GM21825 (cell line): ENCODE data around the gene USO1.
A peak's percentile ranks its signal among the peaks of the same experiment; 100 is the strongest.
"Not testable (repeated sequence)": the region's sequence is repeated elsewhere in the genome, so short reads cannot be mapped to it uniquely, and the experiment has no call there.

Source experiments
- ATAC-seq: cut with Tn5 transposase; IDR thresholded peaks from one replicate; pipeline ENCODE4 v1.9.1; 2021; ENCODE audit warnings: mild to moderate bottlenecking, moderate library complexity; ENCODE audit not compliant: unreplicated experiment

Gene USO1, protein sequence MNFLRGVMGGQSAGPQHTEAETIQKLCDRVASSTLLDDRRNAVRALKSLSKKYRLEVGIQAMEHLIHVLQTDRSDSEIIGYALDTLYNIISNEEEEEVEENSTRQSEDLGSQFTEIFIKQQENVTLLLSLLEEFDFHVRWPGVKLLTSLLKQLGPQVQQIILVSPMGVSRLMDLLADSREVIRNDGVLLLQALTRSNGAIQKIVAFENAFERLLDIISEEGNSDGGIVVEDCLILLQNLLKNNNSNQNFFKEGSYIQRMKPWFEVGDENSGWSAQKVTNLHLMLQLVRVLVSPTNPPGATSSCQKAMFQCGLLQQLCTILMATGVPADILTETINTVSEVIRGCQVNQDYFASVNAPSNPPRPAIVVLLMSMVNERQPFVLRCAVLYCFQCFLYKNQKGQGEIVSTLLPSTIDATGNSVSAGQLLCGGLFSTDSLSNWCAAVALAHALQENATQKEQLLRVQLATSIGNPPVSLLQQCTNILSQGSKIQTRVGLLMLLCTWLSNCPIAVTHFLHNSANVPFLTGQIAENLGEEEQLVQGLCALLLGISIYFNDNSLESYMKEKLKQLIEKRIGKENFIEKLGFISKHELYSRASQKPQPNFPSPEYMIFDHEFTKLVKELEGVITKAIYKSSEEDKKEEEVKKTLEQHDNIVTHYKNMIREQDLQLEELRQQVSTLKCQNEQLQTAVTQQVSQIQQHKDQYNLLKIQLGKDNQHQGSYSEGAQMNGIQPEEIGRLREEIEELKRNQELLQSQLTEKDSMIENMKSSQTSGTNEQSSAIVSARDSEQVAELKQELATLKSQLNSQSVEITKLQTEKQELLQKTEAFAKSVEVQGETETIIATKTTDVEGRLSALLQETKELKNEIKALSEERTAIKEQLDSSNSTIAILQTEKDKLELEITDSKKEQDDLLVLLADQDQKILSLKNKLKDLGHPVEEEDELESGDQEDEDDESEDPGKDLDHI

DNA sequence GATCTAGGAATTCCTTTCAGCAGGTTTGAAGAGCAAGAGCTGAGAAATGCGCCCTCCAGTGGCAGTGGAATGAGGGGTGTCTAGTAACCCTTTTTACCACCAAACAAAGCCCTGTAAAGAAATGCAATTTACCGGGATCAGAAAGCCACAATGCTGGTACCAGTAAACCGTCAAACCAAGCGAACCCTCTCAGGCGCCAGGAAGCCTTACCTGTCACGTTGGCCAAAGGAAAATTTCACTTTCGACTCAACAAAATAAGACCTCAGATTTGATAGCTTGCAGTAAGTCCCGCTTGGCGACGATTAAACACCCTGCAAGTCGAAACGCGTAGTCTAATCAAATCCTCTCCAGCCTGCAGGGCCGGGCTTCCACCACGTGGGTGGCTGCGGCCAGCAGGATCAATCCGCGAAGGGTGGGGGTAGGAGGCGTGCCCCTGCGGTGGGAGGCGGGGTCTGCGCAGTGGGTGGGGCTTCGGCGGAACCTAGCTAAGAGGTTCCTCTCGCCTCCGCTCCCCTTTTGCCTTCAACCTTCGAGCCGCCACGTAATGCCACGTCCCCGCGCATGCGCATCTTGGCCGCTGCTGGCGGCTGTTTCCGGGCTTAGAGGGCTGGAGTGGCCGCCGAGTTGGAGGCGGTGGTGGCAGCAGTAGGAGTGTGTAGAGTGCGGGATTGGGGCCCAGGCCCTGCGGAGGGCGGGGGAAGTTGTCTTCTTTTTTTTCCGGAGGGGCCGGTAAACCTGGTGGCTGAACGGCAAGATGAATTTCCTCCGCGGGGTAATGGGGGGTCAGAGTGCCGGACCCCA, at the start of gene USO1:
Gene USO1, plus strand, starts transcription at position 512 of the 801 bp plus-strand sequence. Its CDS starts 243 bp downstream, at position 755.
- ATAC-seq: peak; percentile 89

- no peak for ATAC-seq
Observed at GRCh38 chr4:75675004-75675531, 49.3 kb upstream of the USO1 start.

- no peak for ATAC-seq
Observed at GRCh38 chr4:75678473-75678872, 45.9 kb upstream of the USO1 start.

- no peak for ATAC-seq
Observed at GRCh38 chr4:75678965-75679364, 45.4 kb upstream of the USO1 start.

DNA sequence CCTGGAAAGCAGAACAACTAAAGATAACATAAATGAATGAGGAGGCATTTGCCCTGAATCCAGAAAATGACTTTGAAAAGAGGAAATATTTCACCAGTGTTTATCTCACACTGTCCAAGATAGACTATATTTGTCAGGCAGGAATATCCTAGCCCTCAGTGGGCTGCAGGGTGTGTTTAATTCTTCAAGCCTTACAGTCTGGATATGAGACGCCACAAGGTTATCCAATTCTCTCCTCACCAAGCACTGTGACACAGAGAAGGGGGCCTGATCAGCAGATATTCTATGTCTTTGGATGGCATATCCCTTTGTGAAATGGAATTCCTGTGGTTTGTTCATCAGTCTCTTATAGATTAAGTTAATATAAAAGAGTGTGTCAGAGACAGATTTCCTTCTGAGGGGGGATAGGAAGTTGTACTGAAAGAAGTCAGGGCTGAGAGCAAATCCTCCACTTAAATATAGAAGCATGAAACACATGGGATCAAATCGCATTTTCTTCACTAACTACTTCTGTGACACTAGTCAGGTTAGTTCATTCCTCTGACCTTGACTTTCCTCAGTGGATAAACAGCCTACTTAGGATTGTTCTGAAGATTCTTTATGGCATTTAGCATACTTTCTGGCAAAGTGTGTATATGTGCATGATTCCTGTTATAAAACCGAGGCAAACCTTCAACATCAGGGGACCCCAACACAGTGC, 44.4 kb upstream of the USO1 start:
- ATAC-seq: no peak

GRCh38 chr4:75683482-75684155, 40.8 kb upstream of the USO1 start:
- no peak for ATAC-seq

DNA sequence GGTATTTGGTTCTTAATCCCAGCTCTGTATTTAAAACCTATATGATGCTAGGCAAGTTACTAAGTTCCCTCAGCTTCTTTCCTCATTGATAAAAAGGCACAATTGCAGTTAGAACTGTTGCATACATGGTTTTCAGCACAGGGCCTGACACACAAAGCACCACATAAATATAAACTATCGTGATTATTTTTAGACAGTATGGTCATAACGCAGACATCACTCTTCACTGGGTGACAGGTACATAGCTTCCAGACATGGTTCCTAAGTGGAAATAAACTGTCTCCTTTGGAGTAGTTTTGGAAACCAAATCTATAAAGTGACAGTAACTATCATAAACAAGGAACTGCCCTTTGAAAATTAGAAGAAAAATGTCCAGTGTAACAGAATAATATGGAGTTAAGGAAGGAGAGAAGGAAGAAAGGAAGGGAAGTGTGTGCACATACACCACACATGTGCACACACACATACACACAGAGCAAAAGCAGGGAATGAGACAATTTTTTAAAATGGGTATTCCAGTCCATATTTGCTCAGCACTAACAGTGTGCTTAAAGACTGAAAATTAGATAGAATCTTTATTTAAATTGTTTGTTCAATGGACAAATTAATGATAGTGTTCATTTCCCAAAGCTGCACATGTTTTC, 38.7 kb upstream of the USO1 start:
- ATAC-seq: no peak

DNA sequence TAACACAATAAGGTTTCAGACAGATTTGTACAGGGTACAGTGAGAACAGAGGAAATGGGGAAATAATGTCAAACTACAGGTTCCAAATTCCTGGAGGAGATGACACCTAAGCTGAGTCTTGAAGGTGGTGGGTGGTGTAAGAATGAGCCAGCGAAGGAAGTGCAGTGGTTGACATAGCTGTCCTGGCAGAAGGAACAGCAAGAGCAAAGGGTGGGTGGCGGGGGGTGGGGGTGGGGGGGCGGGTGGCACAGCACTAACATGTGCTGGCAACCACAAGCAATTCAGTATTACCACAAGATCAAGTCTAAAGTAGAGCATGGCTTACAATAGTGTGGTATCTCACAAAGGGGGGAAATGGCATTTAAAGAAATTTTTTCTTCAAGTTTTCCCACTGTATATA, 38.0 kb upstream of the USO1 start:
- ATAC-seq: no peak

- not testable (repeated sequence) for ATAC-seq
Observed at GRCh38 chr4:75687125-75687524, 37.3 kb upstream of the USO1 start.

GRCh38 chr4:75692066-75692465, 32.3 kb upstream of the USO1 start:
- not testable (repeated sequence) for ATAC-seq

DNA sequence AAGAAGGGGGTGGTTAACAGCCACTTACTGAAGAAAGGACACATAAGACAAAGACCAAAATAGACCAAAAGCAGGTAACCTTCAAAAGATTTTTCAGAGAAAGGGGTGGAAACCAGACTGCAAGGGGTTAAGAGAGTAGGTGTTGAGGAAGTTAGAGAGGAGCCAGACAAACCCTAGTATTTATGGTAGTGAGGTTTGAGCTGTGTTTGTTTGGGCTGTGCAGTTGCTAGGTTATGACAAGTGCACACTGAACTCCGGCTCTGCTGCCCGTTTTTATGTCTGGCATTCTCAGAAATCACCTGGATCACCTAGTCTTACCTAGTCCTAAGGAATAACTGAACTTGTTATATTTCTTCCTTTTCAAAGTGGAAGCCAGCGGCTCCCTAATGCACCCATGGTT, 28.3 kb upstream of the USO1 start:
- ATAC-seq: no peak

GRCh38 chr4:75696581-75696980, 27.8 kb upstream of the USO1 start:
- ATAC-seq: no peak

GRCh38 chr4:75698162-75698962, 26.0 kb upstream of the USO1 start:
- ATAC-seq: peak; percentile 93

DNA sequence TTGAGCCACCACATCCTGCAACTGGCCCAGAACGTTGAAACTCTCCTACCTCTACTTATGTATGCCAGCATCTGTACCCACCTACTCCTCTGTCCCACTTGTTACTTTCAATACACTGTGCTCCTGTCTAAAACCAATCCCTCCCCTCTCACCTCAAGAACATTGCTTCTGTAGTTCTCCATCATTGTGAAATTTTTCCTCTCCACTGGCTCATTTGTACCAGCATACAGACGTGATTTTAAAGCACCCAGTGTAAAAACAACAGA, 25.5 kb upstream of the USO1 start:
- ATAC-seq: peak; percentile 40

- ATAC-seq: peak; percentile 10
Observed at GRCh38 chr4:75699299-75699698, 25.1 kb upstream of the USO1 start.

DNA sequence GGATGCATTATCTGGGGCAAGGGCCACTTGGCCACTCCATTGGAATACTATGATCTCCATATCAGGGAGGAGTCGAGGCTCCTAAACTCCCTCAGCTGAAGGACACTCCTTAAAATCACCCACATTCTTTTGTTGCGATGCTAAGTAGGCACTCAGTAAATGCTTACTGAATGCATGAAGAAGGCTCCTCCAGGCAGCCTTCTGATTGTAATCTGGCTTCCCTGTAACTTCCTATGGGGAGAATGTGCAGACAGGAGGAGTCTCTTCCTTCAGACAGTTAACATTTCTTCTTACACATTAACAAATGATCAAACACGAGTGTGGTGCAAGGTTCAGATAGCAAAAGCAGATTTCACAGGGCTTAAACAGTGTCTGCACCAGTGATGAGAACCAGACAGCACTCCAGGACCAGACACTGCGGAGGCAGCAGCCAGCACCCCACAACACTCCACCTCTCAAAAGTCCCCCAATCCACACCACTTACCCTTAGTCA, 21.4 kb upstream of the USO1 start:
- ATAC-seq: no peak

DNA sequence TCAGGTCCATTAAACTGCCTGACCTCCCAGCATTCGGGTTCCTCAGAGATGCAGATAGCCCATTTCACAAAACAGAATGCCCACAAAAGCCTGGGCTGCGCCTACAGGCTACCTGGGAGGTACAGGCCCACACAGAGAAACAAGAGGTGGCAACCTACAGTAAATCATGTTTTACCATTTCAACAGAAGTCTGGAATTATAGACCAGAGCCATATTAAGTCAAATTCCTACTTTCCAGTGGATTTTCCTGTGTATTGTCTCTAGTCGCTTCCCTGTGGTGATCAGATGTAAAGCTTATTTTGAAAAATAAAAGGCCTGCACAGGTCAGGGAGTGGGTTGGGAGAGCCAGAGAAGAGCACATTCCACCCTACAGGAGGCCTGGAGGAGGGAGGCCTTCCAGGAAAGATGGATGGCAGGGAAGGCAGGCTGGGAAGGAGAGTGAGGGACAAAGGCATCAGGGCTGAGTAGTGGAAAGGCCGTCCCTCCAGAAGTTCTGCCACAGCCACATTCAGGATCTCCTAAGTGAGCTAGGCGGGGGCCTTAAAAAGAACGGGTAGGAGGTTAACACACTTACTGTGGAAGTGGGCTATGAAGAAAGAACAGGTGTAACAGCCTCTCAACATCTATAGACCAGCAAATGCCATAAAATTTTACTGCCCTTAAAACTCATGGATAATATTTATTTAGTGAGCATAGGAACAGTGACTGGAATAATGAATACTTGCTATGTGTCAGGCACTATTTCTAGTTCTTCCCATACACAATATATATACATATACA, 19.0 kb upstream of the USO1 start:
- no peak for ATAC-seq
